GM23248 (cell line): Measurements from ENCODE around the gene IL19.

Experiments used
- EZH2 ChIP-seq: fragments of 200-600 bp; sonication (generic); IDR thresholded peaks from 2 replicates; pipeline ENCODE4 v1.6.1; 2018; ENCODE audit warnings: antibody characterized with exemption, mild to moderate bottlenecking; ENCODE audit not compliant: insufficient read depth, poor library complexity, severe bottlenecking
- EZH2phosphoT487 ChIP-seq: fragments of 200-600 bp; sonication (generic); IDR thresholded peaks from 2 replicates; pipeline ENCODE4 v1.6.1; 2018; ENCODE audit warnings: antibody characterized with exemption, moderate library complexity, mild to moderate bottlenecking, low read depth; ENCODE audit not compliant: insufficient read depth

DNA sequence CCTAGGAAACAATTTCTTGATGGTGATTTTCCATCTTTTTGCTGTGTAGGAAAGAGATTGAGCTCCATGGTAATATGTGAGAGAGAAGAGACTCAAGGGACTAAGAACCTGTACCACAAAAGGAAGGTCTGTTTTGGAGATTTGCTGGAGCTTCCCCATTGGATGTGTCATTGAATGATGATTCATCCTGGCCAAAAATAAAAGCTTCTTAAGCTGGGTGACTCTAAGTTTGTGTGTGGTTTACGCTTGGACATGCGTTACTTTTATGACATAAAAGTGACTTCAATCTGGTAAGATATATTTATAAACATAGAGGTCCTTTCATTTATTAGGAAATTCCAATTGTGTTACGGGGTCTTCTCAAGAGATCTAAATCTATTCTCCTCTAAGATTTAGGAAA lies 17.4 kb upstream of the IL19 start:
- TF ChIP-seq EZH2phosphoT487: no peak
- no peak for TF ChIP-seq EZH2
